Endometrial microvascular endothelial cells (primary cell): ENCODE results near the gene SUN5. TPM values are rescaled to one million over a fixed set of nuclear protein-coding genes. Genes with fewer than 3 reads are reported as not detected.
"Not testable (repeated sequence)": the region's sequence is repeated elsewhere in the genome, so short reads cannot be mapped to it uniquely, and the experiment has no call there.

Experiments used
- in situ Hi-C: cut with HindIII; loops from 2 replicates; pipeline ENCODE4 v1.10.0; 2017; ENCODE audit warnings: low sequenced_read_pairs, low pct_unique_long_range_greater_than_20kb; ENCODE audit errors: inconsistent ontology term
- total RNA-seq: library from RNA; depleted of rRNA; stranded (reverse); fragments of >200 nt; gene quantifications from one replicate; pipeline ENCODE4 v1.2.3, GENCODE V29; 2015; ENCODE audit errors: inconsistent ontology term

The SUN5 gene, protein sequence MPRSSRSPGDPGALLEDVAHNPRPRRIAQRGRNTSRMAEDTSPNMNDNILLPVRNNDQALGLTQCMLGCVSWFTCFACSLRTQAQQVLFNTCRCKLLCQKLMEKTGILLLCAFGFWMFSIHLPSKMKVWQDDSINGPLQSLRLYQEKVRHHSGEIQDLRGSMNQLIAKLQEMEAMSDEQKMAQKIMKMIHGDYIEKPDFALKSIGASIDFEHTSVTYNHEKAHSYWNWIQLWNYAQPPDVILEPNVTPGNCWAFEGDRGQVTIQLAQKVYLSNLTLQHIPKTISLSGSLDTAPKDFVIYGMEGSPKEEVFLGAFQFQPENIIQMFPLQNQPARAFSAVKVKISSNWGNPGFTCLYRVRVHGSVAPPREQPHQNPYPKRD
- not detected for total RNA-seq

DNA sequence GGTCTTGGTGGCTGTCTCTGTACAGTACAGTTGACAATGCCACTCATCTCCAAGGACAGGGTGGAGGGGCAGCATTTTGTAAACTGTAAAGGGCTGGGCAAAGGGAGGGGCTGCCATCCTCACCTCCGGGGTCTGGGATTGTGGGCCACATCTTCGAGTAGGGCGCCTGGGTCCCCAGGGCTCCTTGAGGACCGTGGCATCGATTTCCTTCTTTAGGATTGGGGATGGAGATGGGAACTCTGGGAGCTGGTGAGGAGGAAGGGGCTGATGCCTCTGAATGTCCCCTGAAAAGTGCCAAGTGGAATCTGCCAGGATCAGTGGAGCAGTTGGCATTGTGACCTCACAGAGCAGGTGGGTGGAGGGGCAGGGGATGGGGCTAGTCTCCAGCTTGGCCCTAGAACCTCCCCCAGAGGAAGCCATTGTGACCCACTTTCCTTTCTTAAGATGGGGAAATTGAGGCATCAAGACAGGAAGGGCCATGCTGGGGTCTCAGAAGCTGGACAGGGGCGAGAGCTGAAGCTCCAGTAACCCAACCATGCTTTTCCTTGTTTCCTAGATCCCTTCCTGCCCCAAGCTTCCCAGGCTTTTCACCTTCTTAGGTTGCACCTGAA, at the start of gene SUN5:
Gene SUN5 (minus strand): TSS at position 293 of the 611 bp plus-strand sequence. CDS start 93 bp downstream, at position 200.
- in situ Hi-C loops = no loop called here

DNA sequence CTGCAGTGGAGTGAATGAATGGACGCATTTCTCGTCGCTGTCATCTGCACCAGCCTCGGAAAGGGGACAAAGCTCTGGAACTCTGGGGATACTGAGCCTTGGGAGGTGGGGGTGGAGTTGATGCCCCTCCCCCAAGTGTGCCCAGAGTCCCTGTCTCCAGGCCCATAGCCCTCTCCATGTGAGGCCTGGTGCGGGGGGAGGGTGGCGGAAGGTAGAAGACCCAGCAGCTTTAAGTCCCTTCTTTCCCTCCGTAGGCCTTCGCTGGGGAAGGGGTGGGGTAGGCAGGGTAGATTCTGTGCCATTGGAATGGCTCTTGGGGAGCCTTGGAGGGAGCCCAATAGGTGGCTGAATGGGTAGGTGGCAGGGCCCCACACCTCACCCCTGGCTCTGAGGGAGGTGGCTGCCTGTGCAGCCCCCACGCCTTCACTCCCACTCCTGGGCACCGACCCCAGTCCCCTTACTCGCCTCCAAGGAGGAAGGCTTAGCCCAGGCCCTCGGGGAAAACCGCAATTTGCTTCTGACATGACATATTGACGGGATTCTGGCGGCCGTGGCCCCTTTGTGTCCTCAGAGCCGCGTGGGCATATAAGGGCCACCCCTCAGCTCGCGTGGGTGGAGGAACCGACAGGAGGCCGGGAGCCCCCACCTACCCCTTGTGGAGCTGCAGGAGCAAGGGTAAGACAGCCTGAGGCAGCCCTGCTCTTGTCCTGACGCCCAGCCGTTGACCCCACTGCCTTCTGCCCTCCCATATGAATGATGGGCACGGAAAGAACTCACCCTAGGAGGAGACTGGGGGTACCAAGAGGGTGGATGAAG, 49.3 kb upstream of the SUN5 start, which contains the start of gene BPIFB3:
Gene BPIFB3 (plus strand): TSS at position 613 of the 816 bp plus-strand sequence. CDS start 1,533 bp downstream, outside the sequence.
- in situ Hi-C loops = no loop called here

DNA sequence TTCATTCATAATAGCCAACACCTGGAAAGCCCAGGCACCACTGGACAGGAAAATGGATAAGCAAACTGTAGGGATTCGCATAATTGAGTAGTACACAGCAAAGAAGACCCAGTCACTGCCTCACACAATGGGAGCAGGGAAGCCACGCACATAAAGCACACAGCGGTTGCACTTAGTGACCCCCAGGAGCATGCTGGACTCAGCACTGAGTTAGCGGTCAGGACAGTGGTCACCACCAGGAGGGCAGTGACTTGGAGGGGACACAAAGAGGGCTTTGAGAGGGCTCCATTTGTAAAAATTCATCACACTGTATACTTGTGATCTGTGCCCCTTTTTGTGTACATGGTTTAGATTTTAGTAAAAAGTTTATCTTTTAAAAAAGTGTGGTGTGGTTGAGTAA, 47.1 kb upstream of the SUN5 start:
- in situ Hi-C loops = no loop called here

DNA sequence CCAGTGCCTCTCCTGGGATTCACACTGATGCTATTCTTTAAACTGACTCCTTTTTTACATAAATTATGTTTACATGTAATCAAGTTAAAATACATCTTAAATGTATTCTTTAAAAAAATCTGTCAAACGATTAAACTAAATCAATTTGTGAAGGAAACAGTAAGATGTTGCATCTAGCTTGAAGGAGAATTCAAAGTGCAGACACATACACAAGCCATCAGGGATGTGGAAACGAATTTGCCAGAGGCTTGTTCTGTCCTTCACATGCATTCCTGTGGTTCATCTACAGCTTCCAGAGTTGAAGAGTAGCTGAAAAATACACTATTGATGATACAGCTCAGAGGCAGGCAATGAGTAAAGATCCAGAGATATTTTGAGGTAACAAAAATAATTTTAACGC, 42.2 kb upstream of the SUN5 start:
- in situ Hi-C loops = no loop called here

DNA sequence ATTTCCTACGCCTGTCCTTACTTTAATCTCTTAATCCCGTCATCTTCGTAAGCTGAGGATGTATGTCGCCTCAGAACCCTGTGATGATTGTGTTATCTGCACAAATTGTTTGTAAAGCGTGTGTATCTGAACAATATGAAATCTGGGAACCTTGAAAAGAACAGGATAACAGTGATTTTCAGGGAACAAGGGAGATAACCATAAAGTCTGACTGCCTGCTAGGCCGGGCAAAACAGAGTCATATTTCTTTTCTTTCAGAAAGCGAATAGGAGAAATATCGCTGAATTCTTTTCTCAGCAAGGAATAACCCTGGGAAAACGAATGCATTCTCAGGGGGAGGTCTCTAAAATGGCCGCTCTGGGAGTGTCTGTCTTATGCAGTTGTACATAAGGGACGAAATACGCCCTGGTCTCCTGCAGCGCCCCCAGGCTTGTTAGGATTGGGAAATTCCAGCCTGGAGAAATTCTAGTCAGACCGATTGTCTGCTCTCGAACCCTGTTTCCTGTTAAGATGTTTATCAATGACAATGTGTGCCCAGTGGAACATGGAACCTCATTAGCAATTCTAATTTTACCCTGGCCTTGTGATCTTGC, 41.0 kb upstream of the SUN5 start:
- in situ Hi-C loops = not testable (repeated sequence)

DNA sequence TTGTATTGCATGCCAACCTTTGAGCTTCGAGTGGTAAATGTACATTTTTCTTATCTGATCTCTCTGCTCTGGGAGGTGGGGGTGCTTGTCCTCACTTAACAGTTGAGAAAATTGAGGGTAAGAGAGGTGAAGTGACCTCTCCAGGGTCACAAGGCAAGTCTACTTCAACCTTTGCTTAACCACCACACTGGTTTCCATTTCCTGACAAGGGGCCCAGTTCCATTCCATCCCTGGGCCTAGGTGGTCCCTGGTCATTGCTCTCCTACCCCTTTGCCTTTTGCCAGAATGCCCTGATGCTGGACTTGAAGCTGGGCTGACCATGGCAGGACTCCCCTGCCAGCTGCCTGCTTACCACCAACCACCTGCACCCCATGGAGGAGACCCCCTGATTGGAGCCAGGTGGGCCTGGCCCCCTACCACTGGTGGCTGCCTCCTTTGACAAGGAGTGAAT, 39.5 kb upstream of the SUN5 start:
- in situ Hi-C loops = no loop called here

DNA sequence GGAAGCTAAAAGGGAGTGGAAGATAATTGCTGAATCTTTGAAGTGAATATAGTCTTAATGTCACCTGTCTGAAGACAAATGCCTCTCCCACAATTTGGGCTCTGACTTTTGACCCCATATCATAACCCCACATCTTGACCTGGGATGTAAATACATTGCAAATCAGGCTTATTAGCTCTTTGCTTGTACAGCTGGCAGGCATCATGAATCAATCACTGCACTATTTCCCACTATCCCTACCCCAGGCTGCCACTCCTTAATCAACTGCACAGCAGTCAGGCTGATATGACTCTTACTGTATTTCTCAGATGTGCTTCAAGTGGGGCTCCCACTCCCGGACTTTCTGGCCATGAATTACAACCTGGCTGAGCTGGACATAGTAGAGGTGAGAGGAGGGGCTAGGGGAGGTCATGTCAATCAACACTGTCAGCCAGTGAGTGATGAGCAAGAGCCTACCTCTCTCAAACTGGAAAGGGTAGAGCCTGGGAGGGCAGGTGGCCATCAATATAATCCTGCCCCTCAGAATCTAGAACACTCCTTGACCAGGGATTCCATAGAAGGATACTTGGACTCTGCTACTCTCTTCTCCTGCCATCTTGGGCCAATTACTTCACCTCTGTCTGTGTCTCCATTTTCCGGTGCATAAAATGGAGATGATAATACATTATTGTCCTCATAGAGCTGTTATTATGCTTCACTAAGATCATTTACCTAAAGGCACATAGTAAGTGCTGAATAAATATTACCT, 38.9 kb upstream of the SUN5 start:
- in situ Hi-C loops = no loop called here

DNA sequence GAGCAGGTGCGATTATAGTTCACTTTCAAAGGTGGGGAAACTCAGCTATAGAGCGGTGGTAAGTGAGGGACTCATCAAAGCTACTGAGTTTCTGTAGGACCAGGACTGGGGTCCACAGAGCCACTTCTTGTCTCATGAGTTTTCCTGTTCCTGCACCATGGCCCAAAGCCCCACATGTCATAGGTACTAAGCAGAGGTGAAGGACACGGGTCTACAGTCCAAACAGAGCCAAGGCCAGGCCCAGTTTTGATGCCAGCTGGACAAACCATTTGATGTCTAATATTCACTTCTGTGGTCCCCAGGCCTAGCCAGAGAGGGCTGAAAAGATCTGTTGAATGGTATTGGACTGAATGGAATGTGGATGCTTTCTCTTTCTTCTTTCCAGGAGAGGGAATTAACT, 38.2 kb upstream of the SUN5 start:
- in situ Hi-C loops = no loop called here

DNA sequence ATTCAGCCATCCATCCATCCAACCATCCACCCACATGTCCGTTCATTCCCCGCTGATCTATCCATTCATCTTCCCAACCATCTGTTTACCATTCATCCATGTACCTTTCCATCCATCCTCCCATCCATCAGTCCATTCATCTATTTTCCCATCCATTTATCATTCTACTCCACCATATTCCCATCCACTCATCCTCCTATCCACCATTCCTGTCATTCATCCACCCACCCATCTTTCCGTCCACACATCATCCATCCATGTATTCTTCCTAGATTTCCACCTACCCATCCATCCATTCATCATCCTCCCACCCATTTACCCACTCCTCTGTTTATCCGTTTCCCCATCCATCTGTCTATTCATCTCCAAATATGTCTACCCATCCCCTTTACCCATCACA, 34.0 kb upstream of the SUN5 start:
- in situ Hi-C loops = no loop called here

DNA sequence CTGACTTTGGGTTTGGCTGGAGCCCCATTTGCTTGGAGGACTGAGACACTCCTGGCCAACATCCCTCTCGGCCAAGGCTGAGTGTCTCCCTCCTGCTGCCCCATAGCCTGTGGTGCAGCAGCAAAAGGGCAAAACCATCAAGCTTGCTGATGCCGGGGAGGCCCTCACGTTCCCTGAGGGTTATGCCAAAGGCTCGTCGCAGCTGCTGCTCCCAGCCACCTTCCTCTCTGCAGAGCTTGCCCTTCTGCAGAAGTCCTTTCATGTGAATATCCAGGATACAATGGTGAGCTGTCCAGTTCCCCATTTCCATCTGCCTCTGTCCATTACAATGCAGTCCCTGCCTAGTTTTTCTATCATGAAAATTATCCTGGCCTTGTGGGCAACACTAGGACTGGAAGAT, 33.2 kb upstream of the SUN5 start:
- in situ Hi-C loops = no loop called here

DNA sequence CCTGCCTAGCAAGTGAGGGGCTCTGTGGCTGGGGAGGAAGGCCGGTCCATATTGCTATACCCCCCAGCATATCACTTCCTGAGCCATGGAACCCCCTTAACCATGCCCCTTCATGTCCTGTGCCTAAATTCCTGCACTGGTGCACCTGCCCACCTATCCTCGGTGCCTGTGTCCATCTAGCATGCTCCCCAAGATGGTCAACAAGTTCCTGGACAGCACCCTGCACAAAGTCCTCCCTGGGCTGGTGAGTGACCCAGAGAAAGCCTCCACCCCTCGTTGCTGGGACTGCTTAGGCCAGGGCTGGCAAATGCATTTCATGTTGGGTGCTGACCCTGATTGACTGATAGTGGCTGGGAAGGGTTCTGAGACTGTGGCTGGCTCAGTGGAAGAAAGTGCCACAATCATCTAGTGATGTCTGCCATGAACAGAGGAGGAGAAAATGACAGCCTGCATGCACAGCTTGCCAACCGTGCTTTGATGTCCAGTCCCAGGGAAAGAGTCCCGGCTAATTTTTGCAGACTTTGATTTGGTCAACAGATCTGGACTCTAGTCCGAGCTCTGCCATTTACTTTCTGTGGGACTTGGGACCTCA, 30.8 kb upstream of the SUN5 start:
- in situ Hi-C loops = no loop called here

DNA sequence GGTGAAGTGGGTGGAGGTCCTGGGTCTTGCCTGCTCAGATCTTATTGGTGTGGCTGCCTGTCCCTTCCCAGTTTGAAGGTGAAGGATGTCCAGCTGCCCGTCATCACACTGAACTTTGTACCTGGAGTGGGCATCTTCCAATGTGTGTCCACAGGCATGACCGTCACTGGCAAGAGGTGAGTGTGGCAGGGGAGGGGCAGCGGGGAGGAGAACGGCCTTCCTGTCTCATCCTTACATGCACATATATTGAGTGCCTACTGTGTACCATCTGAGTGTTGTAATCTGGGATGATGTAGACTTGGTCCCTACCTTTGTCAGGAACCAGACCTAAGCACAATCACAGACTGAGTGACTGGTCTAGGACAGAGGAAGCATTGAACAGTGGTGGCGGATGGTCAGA, 29.9 kb upstream of the SUN5 start:
- in situ Hi-C loops = no loop called here

DNA sequence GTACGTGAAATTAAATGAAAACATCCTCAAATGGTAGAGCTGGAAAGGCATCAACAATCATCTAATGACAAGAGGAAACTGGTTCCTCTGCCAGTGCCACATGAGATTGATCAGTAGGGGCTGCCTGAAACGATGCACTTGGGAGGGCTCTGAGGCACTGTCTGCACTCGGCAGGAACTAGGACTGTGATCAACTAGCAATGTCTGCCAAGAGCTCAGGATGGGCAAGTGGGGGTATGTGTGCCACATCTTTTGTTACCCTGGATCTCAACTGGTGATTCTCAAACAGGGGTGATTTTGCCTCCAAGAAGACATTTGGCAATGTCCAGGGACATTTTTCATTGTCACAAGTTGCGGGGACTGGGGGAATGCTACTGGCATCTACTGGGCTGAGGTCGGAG, 29.1 kb upstream of the SUN5 start:
- in situ Hi-C loops = no loop called here

DNA sequence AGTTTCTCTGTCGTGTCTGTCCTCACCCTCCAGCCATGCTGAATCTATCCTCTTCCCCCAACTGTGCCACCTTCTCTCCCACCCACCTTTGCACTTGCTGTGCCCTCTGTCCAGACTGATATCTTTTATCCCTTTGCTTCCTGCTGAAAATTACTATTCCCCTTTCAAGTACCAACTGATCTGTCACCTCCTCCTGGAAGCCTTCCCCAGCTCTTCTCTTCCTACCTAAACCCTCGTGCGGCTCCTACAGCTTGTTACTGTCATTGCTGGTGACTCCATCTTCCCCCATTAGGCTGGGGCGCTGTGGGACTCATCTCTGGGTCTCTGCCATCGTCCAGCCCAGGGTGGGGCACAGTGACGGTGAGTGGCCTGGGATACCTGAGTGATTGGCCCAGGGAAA, 28.3 kb upstream of the SUN5 start:
- in situ Hi-C loops = no loop called here

DNA sequence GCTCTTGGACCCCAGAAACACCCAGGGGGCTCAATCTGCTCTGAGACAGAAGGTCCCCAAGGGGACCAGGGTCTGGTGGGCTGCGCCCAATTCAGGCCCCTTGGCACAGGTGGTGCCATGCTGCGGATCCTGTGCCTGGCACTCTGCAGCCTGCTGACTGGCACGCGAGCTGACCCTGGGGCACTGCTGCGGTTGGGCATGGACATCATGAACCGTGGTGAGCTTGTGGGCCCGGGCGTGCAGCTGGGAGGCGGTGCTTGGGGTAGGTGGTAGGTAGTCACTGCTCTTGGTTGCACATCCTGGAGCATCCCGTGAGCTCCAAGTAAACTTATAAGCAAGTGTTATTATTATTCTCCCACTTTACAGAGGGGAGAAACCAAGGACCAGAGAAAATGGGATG, 27.3 kb upstream of the SUN5 start, which contains the start of gene BPIFB6:
Gene BPIFB6 (plus strand): TSS at position 118 of the 400 bp plus-strand sequence. CDS start 0 bp downstream, at position 118.
- in situ Hi-C loops = no loop called here

DNA sequence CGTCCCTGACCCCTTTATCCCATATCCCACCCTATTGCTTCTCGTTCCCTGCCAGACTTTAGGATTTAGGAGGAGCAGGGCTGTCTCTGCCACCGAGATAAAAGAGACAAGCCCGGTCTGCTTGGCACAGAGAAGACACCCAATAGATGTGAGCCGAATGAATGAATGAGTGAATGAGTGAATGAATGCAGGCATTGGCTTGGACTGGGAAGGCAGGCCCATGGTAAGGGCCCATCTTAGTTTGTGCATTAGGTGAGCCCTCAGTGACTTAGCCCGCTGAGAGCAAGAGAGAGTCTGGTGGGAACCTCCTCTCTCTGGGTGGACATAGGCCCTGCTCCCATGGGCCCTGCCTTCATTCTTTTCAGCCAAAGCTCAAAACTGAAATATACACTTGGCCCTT, 26.3 kb upstream of the SUN5 start:
- in situ Hi-C loops = no loop called here

DNA sequence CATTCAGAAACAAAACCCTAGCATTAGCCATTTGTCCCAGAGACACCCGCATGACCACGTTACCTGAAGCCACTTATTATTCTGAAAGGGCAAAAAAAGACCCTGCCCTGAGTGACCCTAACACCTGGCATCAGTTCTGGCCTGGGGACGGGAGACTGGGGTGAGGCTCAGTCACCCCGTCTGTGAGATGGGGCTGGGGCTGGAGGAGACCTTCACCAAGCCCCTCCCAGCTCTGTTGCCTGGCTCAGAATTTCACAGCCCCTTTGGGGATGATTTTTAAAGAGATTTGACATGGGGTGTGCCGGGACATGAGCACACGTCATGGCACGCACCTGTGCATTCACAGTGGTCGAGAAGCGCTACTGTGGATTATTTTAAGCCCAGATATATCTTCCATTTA, 25.8 kb upstream of the SUN5 start:
- in situ Hi-C loops = no loop called here

DNA sequence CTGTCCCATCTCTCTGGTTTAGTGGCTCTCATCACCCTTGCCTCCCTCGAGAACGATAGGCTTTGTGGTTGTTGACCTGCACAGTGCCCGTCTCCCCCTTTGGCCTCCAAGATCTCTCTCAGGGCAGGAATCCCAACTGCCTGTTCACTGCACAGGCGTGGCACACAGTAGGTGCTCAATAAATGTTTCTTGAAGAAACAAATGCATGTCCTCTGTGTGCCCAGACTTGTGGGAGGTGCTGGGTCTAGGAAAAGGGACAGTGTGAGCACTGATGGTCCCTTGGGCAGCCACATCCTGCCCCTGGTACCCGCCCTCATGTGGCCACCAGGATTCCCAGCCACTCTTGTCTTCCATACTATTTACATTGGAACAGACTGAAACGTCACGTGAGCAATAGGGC, 24.6 kb upstream of the SUN5 start:
- in situ Hi-C loops = no loop called here
